PC-3 (cell line): ENCODE measurements around the gene WNT1.

Experiments used
- CTCF ChIP-seq: fragments of 300-600 bp; sonication (generic); conservative IDR thresholded peaks from 2 replicates; pipeline ENCODE4 v1.5.1; 2017; ENCODE audit warnings: antibody characterized with exemption, low read depth, mild to moderate bottlenecking, low read length
- EZH2 ChIP-seq: fragments of 300-600 bp; sonication (generic); IDR thresholded peaks from one replicate; pipeline ENCODE4 v1.6.1; 2017; ENCODE audit warnings: antibody characterized with exemption, mild to moderate bottlenecking, low read length; ENCODE audit not compliant: unreplicated experiment
- EZH2phosphoT487 ChIP-seq: fragments of 300-600 bp; sonication (generic); IDR thresholded peaks from 2 replicates; pipeline ENCODE4 v1.6.1; 2018; ENCODE audit warnings: mild to moderate bottlenecking, antibody characterized with exemption, low read length, borderline replicate concordance

- TF ChIP-seq CTCF (no peak), EZH2phosphoT487 (no peak), EZH2 (no peak)
Observed at GRCh38 chr12:48952691-48953090, 25.4 kb upstream of the WNT1 start.
